CD4-positive, alpha-beta T cell (primary cell): ENCODE results near the gene MAP3K5. TPM values are rescaled to one million over a fixed set of nuclear protein-coding genes. Genes with fewer than 3 reads are reported as not detected.
A peak's percentile ranks its signal among the peaks of the same experiment; 100 is the strongest.

Source experiments
- ATAC-seq: fragments of 200-7000 bp; cut with Tn5 transposase; one replicate; pipeline ENCODE4 v1.10.0; 2022; ENCODE audit warnings: mild to moderate bottlenecking; ENCODE audit not compliant: poor library complexity
- CTCF ChIA-PET: fragments of 350-600 bp; sonication (Branson Sonifier 250); formaldehyde crosslinking; loops from one replicate; lab custom pipeline; 2021; ENCODE audit warnings: antibody characterized with exemption, inconsistent platforms; lab: Charles Lee
- POLR2A ChIA-PET: fragments of 350-600 bp; sonication (Branson Sonifier 250); formaldehyde crosslinking; loops from one replicate; lab custom pipeline; 2021; ENCODE audit warnings: antibody characterized with exemption, inconsistent platforms; lab: Charles Lee
- DNase-seq, 14 experiments: peaks; one replicate each; pipeline ENCODE4 v3.0.0-alpha.2; 2013 to 2020; ENCODE audit warnings: mixed read lengths in 2 of 14
- H3K27ac ChIP-seq, 2 donors: one replicate each; pipeline versions ENCODE4 v1.5.1 to v1.7.0; 2013; ENCODE audit warnings: low read length in 2 of 2, low read depth in 1 of 2, mild to moderate bottlenecking in 1 of 2
- H3K27me3 ChIP-seq, 2 experiments: 1 replicate in 1 of 2; 2 replicates in 1 of 2; pipeline versions ENCODE4 v1.6.1 to v1.7.0; 2013; ENCODE audit warnings: low read length in 2 of 2, control low read depth in 1 of 2, mild to moderate bottlenecking in 1 of 2, moderate library complexity in 1 of 2; ENCODE audit not compliant: insufficient read depth in 2 of 2, control insufficient read depth in 1 of 2
- H3K36me3 ChIP-seq: one replicate; pipeline ENCODE4 v1.6.1; 2013; ENCODE audit warnings: low read length, control low read depth; ENCODE audit not compliant: insufficient read depth
- H3K4me1 ChIP-seq: one replicate; pipeline ENCODE4 v1.6.1; 2013; ENCODE audit warnings: low read length, control low read depth; ENCODE audit not compliant: insufficient read depth
- H3K4me3 ChIP-seq: one replicate; pipeline ENCODE4 v1.5.1; 2013; ENCODE audit warnings: mild to moderate bottlenecking, low read length, moderate library complexity
- H3K9me3 ChIP-seq, 2 experiments: 1 replicate in 1 of 2; 2 replicates in 1 of 2; pipeline versions ENCODE4 v1.6.1 to v1.7.0; 2013; ENCODE audit warnings: low read length in 2 of 2, mild to moderate bottlenecking in 2 of 2, control low read depth in 1 of 2, moderate library complexity in 1 of 2; ENCODE audit not compliant: control insufficient read depth in 1 of 2, insufficient read depth in 1 of 2
- H3K27ac Mint-ChIP-seq: one replicate; pipeline ENCODE4 v1.8.0; 2020; ENCODE audit warnings: mixed read lengths
- H3K27me3 Mint-ChIP-seq: one replicate; pipeline ENCODE4 v1.8.0; 2021; ENCODE audit warnings: mixed read lengths
- H3K36me3 Mint-ChIP-seq: one replicate; pipeline ENCODE4 v1.8.0; 2021; ENCODE audit warnings: low read depth, mixed read lengths
- H3K4me1 Mint-ChIP-seq: one replicate; pipeline ENCODE4 v1.8.0; 2021; ENCODE audit warnings: low read depth, mixed read lengths
- H3K4me3 Mint-ChIP-seq: one replicate; pipeline ENCODE4 v1.8.0; 2020; ENCODE audit warnings: mild to moderate bottlenecking, mixed read lengths
- H3K9me3 Mint-ChIP-seq: one replicate; pipeline ENCODE4 v1.8.0; 2020; ENCODE audit warnings: mixed read lengths
- intact Hi-C, 2 experiments: fragments of 100-400 bp; cut with DNase I in 1 of 2; cut with micrococcal nuclease in 1 of 2; formaldehyde crosslinking; loops; one replicate each; pipeline versions ENCODE4 v1.15.1 to v1.9.0; 2023 to 2025; cut with DNase I, micrococcal nuclease
- total RNA-seq, 174 experiments: library from RNA in 2 of 174; stranded (reverse) in 2 of 174; gene quantifications; one replicate each; pipeline ENCODE4 v1.2.3 and lab custom pipeline; 2021 to 2026
- TF ChIP-seq, protein P1 (sequence below): fragments of 200-600 bp; IDR thresholded peaks from one replicate; pipeline ENCODE4 v1.8.0; 2022; ENCODE audit warnings: antibody characterized with exemption, mild to moderate bottlenecking

Gene MAP3K5
- total RNA-seq, 2 experiments from 2014 or later, result 12.9 to 14.1 TPM

DNA sequence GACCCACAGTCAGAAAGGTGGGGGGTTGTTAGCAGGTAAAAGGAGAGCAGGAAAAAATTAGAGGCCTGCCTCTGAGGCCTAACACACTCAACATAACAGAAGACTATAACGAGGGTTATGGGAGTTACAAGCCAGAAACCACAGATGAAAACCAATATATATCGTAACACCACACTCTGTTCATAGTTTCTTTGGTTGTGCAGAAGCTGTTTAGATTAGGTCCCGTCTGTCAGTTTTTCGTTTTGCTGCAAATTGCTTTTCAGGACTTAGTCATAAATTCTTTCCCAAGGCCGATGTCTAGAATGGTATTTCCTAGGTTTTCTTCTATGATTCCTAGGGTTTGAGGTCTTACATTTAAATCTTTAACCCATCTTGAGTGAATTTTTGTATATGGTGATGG is 3.7 kb upstream of the MAP3K5 start:
- intact Hi-C loops, result loop anchor here (2.0 to 10.0 kb wide), 3 partner anchors 25 to 511 kb away; partner anchors contain the start of gene BCLAF1 (in 2 of the 2)
- peaks cover 8% of the 10 kb centered on the region for H3K4me1 ChIP-seq
- CTCF ChIA-PET, result no interaction called here
- peaks cover 15% of the 10 kb centered on the region for H3K4me1 Mint-ChIP-seq
- H3K9me3 ChIP-seq, result no peaks in the 10 kb centered on the region
- H3K9me3 Mint-ChIP-seq, result no peaks in the 10 kb centered on the region
- TF ChIP-seq, protein P1, sequence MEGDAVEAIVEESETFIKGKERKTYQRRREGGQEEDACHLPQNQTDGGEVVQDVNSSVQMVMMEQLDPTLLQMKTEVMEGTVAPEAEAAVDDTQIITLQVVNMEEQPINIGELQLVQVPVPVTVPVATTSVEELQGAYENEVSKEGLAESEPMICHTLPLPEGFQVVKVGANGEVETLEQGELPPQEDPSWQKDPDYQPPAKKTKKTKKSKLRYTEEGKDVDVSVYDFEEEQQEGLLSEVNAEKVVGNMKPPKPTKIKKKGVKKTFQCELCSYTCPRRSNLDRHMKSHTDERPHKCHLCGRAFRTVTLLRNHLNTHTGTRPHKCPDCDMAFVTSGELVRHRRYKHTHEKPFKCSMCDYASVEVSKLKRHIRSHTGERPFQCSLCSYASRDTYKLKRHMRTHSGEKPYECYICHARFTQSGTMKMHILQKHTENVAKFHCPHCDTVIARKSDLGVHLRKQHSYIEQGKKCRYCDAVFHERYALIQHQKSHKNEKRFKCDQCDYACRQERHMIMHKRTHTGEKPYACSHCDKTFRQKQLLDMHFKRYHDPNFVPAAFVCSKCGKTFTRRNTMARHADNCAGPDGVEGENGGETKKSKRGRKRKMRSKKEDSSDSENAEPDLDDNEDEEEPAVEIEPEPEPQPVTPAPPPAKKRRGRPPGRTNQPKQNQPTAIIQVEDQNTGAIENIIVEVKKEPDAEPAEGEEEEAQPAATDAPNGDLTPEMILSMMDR, result no peak
- H3K4me3 Mint-ChIP-seq, result no peak overlapping the region
- H3K36me3 Mint-ChIP-seq, result peaks cover 10% of the 10 kb centered on the region
- no peak for DNase-seq
- POLR2A ChIA-PET, result no interaction called here
- H3K36me3 ChIP-seq, result no peaks in the 10 kb centered on the region
- no peak overlapping the region for H3K27ac Mint-ChIP-seq
- ATAC-seq, result no peak
- H3K27me3 ChIP-seq, result no peaks in the 10 kb centered on the region
- no peaks in the 10 kb centered on the region for H3K27me3 Mint-ChIP-seq
- no peak overlapping the region for H3K27ac ChIP-seq
- H3K4me3 ChIP-seq, result no peak overlapping the region

DNA sequence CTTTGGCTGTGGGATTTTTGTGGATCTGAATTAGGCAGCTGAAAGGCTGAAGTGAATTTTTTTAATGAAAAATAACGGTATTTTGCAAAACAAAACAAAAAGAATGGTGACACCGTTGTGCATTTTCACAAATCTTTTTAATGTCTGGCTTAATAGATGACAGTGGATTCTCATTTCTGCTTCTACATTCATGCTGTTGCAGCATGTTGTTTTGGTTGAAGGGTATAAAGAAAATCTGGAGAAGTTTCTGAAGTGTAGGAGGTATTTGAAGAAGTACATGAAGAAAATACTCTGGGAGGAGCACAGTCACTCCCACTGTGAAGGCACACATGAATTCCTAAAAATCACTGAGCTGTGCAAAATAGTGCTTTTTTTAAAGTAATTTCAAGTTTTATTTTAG is 3.1 kb upstream of the MAP3K5 start:
- no peaks in the 10 kb centered on the region for H3K9me3 ChIP-seq
- DNase-seq, result no peak
- H3K36me3 ChIP-seq, result no peaks in the 10 kb centered on the region
- H3K27me3 ChIP-seq, result no peaks in the 10 kb centered on the region
- no peak overlapping the region for H3K27ac ChIP-seq
- H3K4me3 Mint-ChIP-seq, result no peak overlapping the region
- no peaks in the 10 kb centered on the region for H3K9me3 Mint-ChIP-seq
- no peaks in the 10 kb centered on the region for H3K27me3 Mint-ChIP-seq
- ChIA-PET CTCF (interaction anchor here (1.4 to 8.2 kb wide), 2 partner anchors 27 to 151 kb away, joined by 5 to 224 read pairs; partner anchors contain the start of gene PEX7), POLR2A (no interaction called here)
- no peak overlapping the region for H3K4me3 ChIP-seq
- H3K4me1 Mint-ChIP-seq, result peaks cover 21% of the 10 kb centered on the region
- no peak overlapping the region for H3K27ac Mint-ChIP-seq
- intact Hi-C loops, result loop anchor here (2.0 to 10.0 kb wide), 3 partner anchors 25 to 511 kb away; partner anchors contain the start of gene BCLAF1 (in 2 of the 2)
- TF ChIP-seq, protein P1, result no peak
- no peak for ATAC-seq
- peaks cover 8% of the 10 kb centered on the region for H3K4me1 ChIP-seq
- H3K36me3 Mint-ChIP-seq, result peaks cover 11% of the 10 kb centered on the region

DNA sequence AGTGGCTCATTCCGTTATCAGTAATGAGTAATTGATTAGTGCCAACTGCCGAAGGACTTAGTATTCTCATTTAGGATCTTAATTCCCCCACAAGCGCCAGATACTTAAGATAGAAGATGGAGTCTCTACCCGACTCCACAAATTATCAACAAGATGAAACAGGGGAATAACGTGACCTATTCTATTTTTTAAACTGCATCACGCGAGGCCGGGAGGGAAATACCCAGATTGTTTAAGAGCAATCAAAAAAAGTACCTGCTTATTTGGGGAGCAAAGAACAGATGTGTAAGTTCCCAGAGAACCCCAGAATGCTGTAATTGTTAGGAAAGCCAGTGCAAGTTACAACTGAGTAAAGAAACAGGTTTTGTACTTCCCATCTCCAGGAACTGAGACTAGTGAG is 1.1 kb upstream of the MAP3K5 start:
- Mint-ChIP-seq H3K27me3 (no peaks in the 10 kb centered on the region), H3K9me3 (no peaks in the 10 kb centered on the region), H3K27ac (peak overlapping the region; percentile 99), H3K4me1 (peaks cover 32% of the 10 kb centered on the region), H3K4me3 (peak overlapping the region; percentile 97), H3K36me3 (peaks cover 15% of the 10 kb centered on the region)
- Histone ChIP-seq H3K27ac (peak overlapping the region; percentile 88 to 98), H3K4me1 (peaks cover 20% of the 10 kb centered on the region), H3K36me3 (no peaks in the 10 kb centered on the region), H3K4me3 (peak overlapping the region; percentile 74), H3K9me3 (no peaks in the 10 kb centered on the region), H3K27me3 (no peaks in the 10 kb centered on the region)
- ChIA-PET POLR2A (interaction anchor here (0.6 to 8.6 kb wide), 11 partner anchors 17 to 504 kb away, joined by 3 to 151 read pairs (median 41); partner anchors contain the start of genes BCLAF1 and PEX7), CTCF (interaction anchor here (0.7 to 8.2 kb wide), 15 partner anchors 8 to 191 kb away, joined by 3 to 224 read pairs (median 13); partner anchors contain the start of gene PEX7)
- ATAC-seq (no peak), DNase-seq (peak in 2 of 14 experiments; percentile 76 to 77)
- TF ChIP-seq, protein P1, result no peak
- intact Hi-C loops, result loop anchor here (1.0 to 10.0 kb wide), 7 partner anchors 29 to 509 kb away; partner anchors contain the start of genes BCLAF1 (in 2 of the 2) and PEX7 (in 1 of the 2)
